HEK293 (cell line): Measurements from ENCODE around the gene LPP.

ENCODE experiments used
- CTCF ChIA-PET: fragments of 350-600 bp; formaldehyde crosslinking; extraction: SDS; loops from one replicate; lab custom pipeline; 2021; ENCODE audit warnings: antibody characterized with exemption; lab: Yijun Ruan, JAX
- POLR2A ChIA-PET: fragments of 300-600 bp; formaldehyde crosslinking; extraction: SDS; loops from one replicate; lab custom pipeline; 2020; ENCODE audit warnings: antibody characterized with exemption, inconsistent platforms; lab: Yijun Ruan, JAX
- H3K27ac ChIP-seq: fragments of 200-500 bp; sonication (Bioruptor generic); 2 replicates; pipeline ENCODE4 v1.5.1; 2014; ENCODE audit warnings: low read depth, low read length, control low read depth, inconsistent platforms; ENCODE audit errors: extremely low read depth
- H3K36me3 ChIP-seq, 2 experiments: fragments of 200-500 bp in 1 of 2; sonication (Bioruptor generic) in 1 of 2; 1 replicate in 1 of 2; 2 replicates in 1 of 2; pipeline ENCODE4 v1.5.1; 2014 to 2017; ENCODE audit warnings: inconsistent platforms in 2 of 2, low read length in 2 of 2; ENCODE audit not compliant: control insufficient read depth in 2 of 2, insufficient read depth in 1 of 2
- H3K4me1 ChIP-seq: fragments of 200-500 bp; sonication (Bioruptor generic); 2 replicates; pipeline ENCODE4 v1.5.1; 2014; ENCODE audit warnings: mild to moderate bottlenecking, low read length, inconsistent platforms; ENCODE audit not compliant: control insufficient read depth, insufficient read depth
- H3K4me3 ChIP-seq: 2 replicates; pipeline ENCODE4 v1.5.1; 2011; ENCODE audit warnings: low read depth, mild to moderate bottlenecking, control low read depth, low read length, moderate library complexity
- H3K9me3 ChIP-seq: fragments of 200-500 bp; sonication (Bioruptor generic); 2 replicates; pipeline ENCODE4 v1.5.1; 2014; ENCODE audit warnings: low read depth, low read length, inconsistent platforms; ENCODE audit not compliant: control insufficient read depth, insufficient read depth
- GLIS1 ChIP-seq: fragments of 450-650 bp; formaldehyde crosslinking; IDR thresholded peaks from 2 replicates; pipeline ENCODE4 v1.5.1; 2016; ENCODE audit warnings: missing biosample characterization, missing genetic modification characterization
- HOXC10 ChIP-seq: sonication (generic); formaldehyde crosslinking; IDR thresholded peaks from 2 replicates; pipeline ENCODE4 v1.8.1; 2023; ENCODE audit warnings: mild to moderate bottlenecking, missing genetic modification reagents
- KLF10 ChIP-seq: fragments of 450-650 bp; IDR thresholded peaks from 2 replicates; pipeline ENCODE4 v1.5.1; 2018; ENCODE audit warnings: missing biosample characterization, mild to moderate bottlenecking, missing genetic modification characterization
- MZF1 ChIP-seq: fragments of 450-650 bp; formaldehyde crosslinking; IDR thresholded peaks from 2 replicates; pipeline ENCODE4 v1.5.1; 2017; ENCODE audit warnings: missing biosample characterization, missing genetic modification characterization, borderline replicate concordance
- SP3 ChIP-seq: fragments of 450-650 bp; formaldehyde crosslinking; IDR thresholded peaks from 2 replicates; pipeline ENCODE4 v1.5.1; 2016; ENCODE audit warnings: missing biosample characterization, missing genetic modification characterization
- WT1 ChIP-seq: fragments of 450-650 bp; formaldehyde crosslinking; IDR thresholded peaks from 2 replicates; pipeline ENCODE4 v1.5.1; 2016; ENCODE audit warnings: missing biosample characterization, missing genetic modification characterization
- YY1 ChIP-seq: fragments of 450-650 bp; formaldehyde crosslinking; IDR thresholded peaks from 2 replicates; pipeline ENCODE4 v1.5.1; 2018; ENCODE audit warnings: missing biosample characterization, missing genetic modification characterization
- ZBTB20 ChIP-seq: fragments of 450-650 bp; formaldehyde crosslinking; IDR thresholded peaks from 2 replicates; pipeline ENCODE4 v1.5.1; 2016; ENCODE audit warnings: missing biosample characterization, missing genetic modification characterization
- ZBTB48 ChIP-seq: fragments of 450-650 bp; formaldehyde crosslinking; IDR thresholded peaks from 2 replicates; pipeline ENCODE4 v1.5.1; 2016; ENCODE audit warnings: missing biosample characterization, missing genetic modification characterization
- ZNF121 ChIP-seq: fragments of 450-650 bp; formaldehyde crosslinking; IDR thresholded peaks from 2 replicates; pipeline ENCODE4 v1.5.1; 2016; ENCODE audit warnings: missing biosample characterization, missing genetic modification characterization
- ZNF132 ChIP-seq: fragments of 450-650 bp; formaldehyde crosslinking; IDR thresholded peaks from 2 replicates; pipeline ENCODE4 v1.5.1; 2017; ENCODE audit warnings: missing biosample characterization, missing genetic modification characterization, borderline replicate concordance
- ZNF138 ChIP-seq: fragments of 450-650 bp; formaldehyde crosslinking; IDR thresholded peaks from 2 replicates; pipeline ENCODE4 v1.5.1; 2016; ENCODE audit warnings: missing biosample characterization, missing genetic modification characterization, borderline replicate concordance
- ZNF16 ChIP-seq: fragments of 450-650 bp; formaldehyde crosslinking; IDR thresholded peaks from 2 replicates; pipeline ENCODE4 v1.5.1; 2016; ENCODE audit warnings: low read depth, missing biosample characterization, missing genetic modification characterization
- ZNF23 ChIP-seq: fragments of 450-650 bp; formaldehyde crosslinking; IDR thresholded peaks from 2 replicates; pipeline ENCODE4 v1.5.1; 2016; ENCODE audit warnings: missing biosample characterization, missing genetic modification characterization, borderline replicate concordance
- ZNF266 ChIP-seq: fragments of 450-650 bp; formaldehyde crosslinking; IDR thresholded peaks from 2 replicates; pipeline ENCODE4 v1.5.1; 2016; ENCODE audit warnings: missing biosample characterization, missing genetic modification characterization, low read depth
- ZNF292 ChIP-seq: fragments of 450-650 bp; formaldehyde crosslinking; IDR thresholded peaks from 2 replicates; pipeline ENCODE4 v1.5.1; 2016; ENCODE audit warnings: low read depth, missing biosample characterization, missing genetic modification characterization, borderline replicate concordance
- ZNF394 ChIP-seq: fragments of 450-650 bp; formaldehyde crosslinking; IDR thresholded peaks from 2 replicates; pipeline ENCODE4 v1.5.1; 2016; ENCODE audit warnings: missing biosample characterization, missing genetic modification characterization, mild to moderate bottlenecking, moderate library complexity, borderline replicate concordance
- ZNF501 ChIP-seq: fragments of 450-650 bp; formaldehyde crosslinking; IDR thresholded peaks from 2 replicates; pipeline ENCODE4 v1.5.1; 2016; ENCODE audit warnings: missing biosample characterization, missing genetic modification characterization
- ZNF514 ChIP-seq: fragments of 450-650 bp; formaldehyde crosslinking; IDR thresholded peaks from 2 replicates; pipeline ENCODE4 v1.5.1; 2016; ENCODE audit warnings: missing biosample characterization, missing genetic modification characterization
- ZNF530 ChIP-seq: fragments of 450-650 bp; formaldehyde crosslinking; IDR thresholded peaks from 2 replicates; pipeline ENCODE4 v1.5.1; 2016; ENCODE audit warnings: low read depth, missing biosample characterization, missing genetic modification characterization
- ZNF548 ChIP-seq: fragments of 450-650 bp; formaldehyde crosslinking; IDR thresholded peaks from 2 replicates; pipeline ENCODE4 v1.5.1; 2016; ENCODE audit warnings: missing biosample characterization, missing genetic modification characterization
- ZNF558 ChIP-seq: fragments of 450-650 bp; formaldehyde crosslinking; IDR thresholded peaks from 2 replicates; pipeline ENCODE4 v1.5.1; 2016; ENCODE audit warnings: missing biosample characterization, missing genetic modification characterization
- ZNF585B ChIP-seq: fragments of 450-650 bp; formaldehyde crosslinking; IDR thresholded peaks from 2 replicates; pipeline ENCODE4 v1.5.1; 2016; ENCODE audit warnings: missing biosample characterization, missing genetic modification characterization
- ZNF610 ChIP-seq: fragments of 450-650 bp; formaldehyde crosslinking; IDR thresholded peaks from 2 replicates; pipeline ENCODE4 v1.5.1; 2016; ENCODE audit warnings: missing biosample characterization, missing genetic modification characterization, borderline replicate concordance
- ZNF664 ChIP-seq: fragments of 450-650 bp; formaldehyde crosslinking; IDR thresholded peaks from 2 replicates; pipeline ENCODE4 v1.5.1; 2016; ENCODE audit warnings: missing biosample characterization, missing genetic modification characterization
- ZNF707 ChIP-seq: fragments of 450-650 bp; formaldehyde crosslinking; IDR thresholded peaks from 2 replicates; pipeline ENCODE4 v1.5.1; 2016; ENCODE audit warnings: missing biosample characterization, missing genetic modification characterization
- ZNF768 ChIP-seq: fragments of 450-650 bp; formaldehyde crosslinking; IDR thresholded peaks from 2 replicates; pipeline ENCODE4 v1.5.1; 2018; ENCODE audit warnings: missing biosample characterization, mild to moderate bottlenecking, missing genetic modification characterization
- ZNF830 ChIP-seq: fragments of 450-650 bp; IDR thresholded peaks from 2 replicates; pipeline ENCODE4 v1.5.0; 2018; ENCODE audit warnings: missing biosample characterization, missing genetic modification characterization, low read depth, mild to moderate bottlenecking, moderate library complexity
- ZSCAN16 ChIP-seq: fragments of 450-650 bp; formaldehyde crosslinking; IDR thresholded peaks from 2 replicates; pipeline ENCODE4 v1.5.1; 2016; ENCODE audit warnings: missing biosample characterization, missing genetic modification characterization
- TF ChIP-seq, protein P1 (sequence below): fragments of 450-650 bp; formaldehyde crosslinking; IDR thresholded peaks from 2 replicates; pipeline ENCODE4 v1.5.1; 2016; ENCODE audit warnings: missing biosample characterization, missing genetic modification characterization
- TF ChIP-seq, protein P2 (sequence below): fragments of 450-650 bp; formaldehyde crosslinking; IDR thresholded peaks from 2 replicates; pipeline ENCODE4 v1.5.1; 2016; ENCODE audit warnings: missing biosample characterization, missing genetic modification characterization
- TF ChIP-seq, protein P3 (sequence below): fragments of 450-650 bp; formaldehyde crosslinking; IDR thresholded peaks from 2 replicates; pipeline ENCODE4 v1.5.1; 2017; ENCODE audit warnings: missing biosample characterization, mild to moderate bottlenecking, missing genetic modification characterization, moderate library complexity
- TF ChIP-seq, protein P4 (sequence below): fragments of 450-650 bp; formaldehyde crosslinking; IDR thresholded peaks from 2 replicates; pipeline ENCODE4 v1.5.1; 2016; ENCODE audit warnings: missing biosample characterization, missing genetic modification characterization

Gene LPP

DNA sequence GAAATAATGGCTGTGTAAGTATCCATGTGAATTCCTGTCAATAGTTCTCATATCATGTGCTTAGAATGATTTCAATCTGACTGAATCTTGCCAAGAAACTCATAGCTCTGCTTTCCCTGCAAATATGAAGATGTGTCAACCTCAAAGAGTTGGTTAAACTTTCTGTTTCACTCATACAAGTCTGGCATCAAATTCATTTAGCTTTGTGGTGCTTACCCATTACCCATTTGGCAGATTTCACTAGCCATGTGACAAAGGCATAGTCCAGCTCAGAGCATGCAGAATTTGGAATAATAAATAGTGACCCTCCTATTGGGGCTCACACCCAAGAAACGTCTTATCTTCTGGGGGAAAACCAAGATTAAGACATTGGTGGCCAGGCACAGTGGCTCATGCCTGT lies 761.2 kb downstream of the LPP start (continued):
- no peak for TF ChIP-seq ZNF23 (tag by site-specific recombination)

DNA sequence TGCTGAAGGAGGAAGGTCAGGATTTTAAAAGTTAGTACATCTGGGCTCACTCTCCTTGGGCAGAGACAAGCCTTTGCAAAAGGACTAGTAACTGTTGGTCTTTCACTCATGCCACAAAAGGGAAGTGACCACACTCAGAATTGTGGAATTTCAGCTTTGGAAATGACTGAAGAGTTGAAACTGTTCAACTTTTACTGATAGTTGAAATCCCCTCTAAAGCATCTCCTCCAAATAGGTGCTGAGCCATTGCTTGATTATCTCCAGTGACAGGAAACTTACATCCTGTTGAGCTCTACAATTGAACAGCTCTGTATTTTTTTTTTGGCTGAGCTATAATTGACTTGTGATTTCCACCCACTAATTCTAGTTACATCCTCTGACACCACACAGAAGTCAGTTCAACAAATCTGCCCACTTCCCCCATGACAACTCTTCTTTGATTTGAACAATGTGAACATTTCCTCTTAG lies 763.0 kb downstream of the LPP start:
- H3K36me3 ChIP-seq: no peaks in the 10 kb centered on the region
- ChIA-PET POLR2A (no interaction called here), CTCF (no interaction called here)
- H3K9me3 ChIP-seq: no peaks in the 10 kb centered on the region
- H3K4me1 ChIP-seq: no peaks in the 10 kb centered on the region
- no peak overlapping the region for H3K27ac ChIP-seq
- TF ChIP-seq ZBTB48 (tag by site-specific recombination) (no peak), ZNF292 (tag by site-specific recombination) (no peak), ZNF16 (tag by site-specific recombination) (no peak), ZNF394 (tag by site-specific recombination) (no peak), YY1 (no peak), ZNF558 (no peak), HOXC10 (no peak), ZNF530 (no peak), ZNF138 (tag by site-specific recombination) (no peak), ZNF121 (tag by site-specific recombination) (no peak), KLF10 (tag by site-specific recombination) (no peak), ZNF830 (no peak), SP3 (tag by site-specific recombination) (no peak)
- TF ChIP-seq, protein P1, sequence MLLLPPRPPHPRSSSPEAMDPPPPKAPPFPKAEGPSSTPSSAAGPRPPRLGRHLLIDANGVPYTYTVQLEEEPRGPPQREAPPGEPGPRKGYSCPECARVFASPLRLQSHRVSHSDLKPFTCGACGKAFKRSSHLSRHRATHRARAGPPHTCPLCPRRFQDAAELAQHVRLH: no peak
- TF ChIP-seq, protein P2, sequence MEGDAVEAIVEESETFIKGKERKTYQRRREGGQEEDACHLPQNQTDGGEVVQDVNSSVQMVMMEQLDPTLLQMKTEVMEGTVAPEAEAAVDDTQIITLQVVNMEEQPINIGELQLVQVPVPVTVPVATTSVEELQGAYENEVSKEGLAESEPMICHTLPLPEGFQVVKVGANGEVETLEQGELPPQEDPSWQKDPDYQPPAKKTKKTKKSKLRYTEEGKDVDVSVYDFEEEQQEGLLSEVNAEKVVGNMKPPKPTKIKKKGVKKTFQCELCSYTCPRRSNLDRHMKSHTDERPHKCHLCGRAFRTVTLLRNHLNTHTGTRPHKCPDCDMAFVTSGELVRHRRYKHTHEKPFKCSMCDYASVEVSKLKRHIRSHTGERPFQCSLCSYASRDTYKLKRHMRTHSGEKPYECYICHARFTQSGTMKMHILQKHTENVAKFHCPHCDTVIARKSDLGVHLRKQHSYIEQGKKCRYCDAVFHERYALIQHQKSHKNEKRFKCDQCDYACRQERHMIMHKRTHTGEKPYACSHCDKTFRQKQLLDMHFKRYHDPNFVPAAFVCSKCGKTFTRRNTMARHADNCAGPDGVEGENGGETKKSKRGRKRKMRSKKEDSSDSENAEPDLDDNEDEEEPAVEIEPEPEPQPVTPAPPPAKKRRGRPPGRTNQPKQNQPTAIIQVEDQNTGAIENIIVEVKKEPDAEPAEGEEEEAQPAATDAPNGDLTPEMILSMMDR (tag by site-specific recombination): no peak
- TF ChIP-seq, protein P3, sequence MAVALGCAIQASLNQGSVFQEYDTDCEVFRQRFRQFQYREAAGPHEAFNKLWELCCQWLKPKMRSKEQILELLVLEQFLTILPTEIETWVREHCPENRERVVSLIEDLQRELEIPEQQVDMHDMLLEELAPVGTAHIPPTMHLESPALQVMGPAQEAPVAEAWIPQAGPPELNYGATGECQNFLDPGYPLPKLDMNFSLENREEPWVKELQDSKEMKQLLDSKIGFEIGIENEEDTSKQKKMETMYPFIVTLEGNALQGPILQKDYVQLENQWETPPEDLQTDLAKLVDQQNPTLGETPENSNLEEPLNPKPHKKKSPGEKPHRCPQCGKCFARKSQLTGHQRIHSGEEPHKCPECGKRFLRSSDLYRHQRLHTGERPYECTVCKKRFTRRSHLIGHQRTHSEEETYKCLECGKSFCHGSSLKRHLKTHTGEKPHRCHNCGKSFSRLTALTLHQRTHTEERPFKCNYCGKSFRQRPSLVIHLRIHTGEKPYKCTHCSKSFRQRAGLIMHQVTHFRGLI: no peak
- H3K4me3 ChIP-seq: no peak overlapping the region

DNA sequence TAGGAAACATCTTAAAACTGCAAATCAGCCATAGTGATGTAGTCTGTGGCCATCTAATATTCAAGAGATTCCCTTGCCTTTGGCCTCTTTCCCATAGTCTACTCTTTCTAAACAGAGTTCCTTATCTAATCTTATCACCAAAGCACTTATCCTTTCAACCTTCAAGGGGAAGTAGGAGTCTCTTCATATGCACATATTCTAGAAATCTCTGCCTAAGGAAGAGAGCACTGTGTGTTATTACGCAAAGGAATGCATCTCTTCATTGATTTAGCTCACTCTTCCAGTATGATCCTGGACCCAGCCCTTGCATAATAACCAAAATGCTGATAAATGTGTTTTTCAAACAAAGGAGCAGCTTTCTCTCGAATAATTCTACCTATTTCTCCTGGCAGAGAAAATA lies 764.1 kb downstream of the LPP start:
- POLR2A ChIA-PET: no interaction called here
- H3K9me3 ChIP-seq: no peaks in the 10 kb centered on the region
- CTCF ChIA-PET: interaction anchor here (1.1 kb wide), 1 partner anchor 36 kb away, joined by 5 read pairs; no protein-coding TSS in a partner anchor
- H3K27ac ChIP-seq: no peak overlapping the region
- no peaks in the 10 kb centered on the region for H3K36me3 ChIP-seq
- H3K4me1 ChIP-seq: no peaks in the 10 kb centered on the region
- H3K4me3 ChIP-seq: no peak overlapping the region
- TF ChIP-seq ZNF585B: no peak
- TF ChIP-seq GLIS1 (tag by site-specific recombination): no peak
- no peak for TF ChIP-seq ZNF548 (tag by site-specific recombination)
- no peak for TF ChIP-seq ZSCAN16
- TF ChIP-seq, protein P4, sequence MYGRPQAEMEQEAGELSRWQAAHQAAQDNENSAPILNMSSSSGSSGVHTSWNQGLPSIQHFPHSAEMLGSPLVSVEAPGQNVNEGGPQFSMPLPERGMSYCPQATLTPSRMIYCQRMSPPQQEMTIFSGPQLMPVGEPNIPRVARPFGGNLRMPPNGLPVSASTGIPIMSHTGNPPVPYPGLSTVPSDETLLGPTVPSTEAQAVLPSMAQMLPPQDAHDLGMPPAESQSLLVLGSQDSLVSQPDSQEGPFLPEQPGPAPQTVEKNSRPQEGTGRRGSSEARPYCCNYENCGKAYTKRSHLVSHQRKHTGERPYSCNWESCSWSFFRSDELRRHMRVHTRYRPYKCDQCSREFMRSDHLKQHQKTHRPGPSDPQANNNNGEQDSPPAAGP (tag by site-specific recombination): no peak
- no peak for TF ChIP-seq WT1 (tag by site-specific recombination)
- no peak for TF ChIP-seq ZNF514 (tag by site-specific recombination)
- no peak for TF ChIP-seq ZNF132 (tag by site-specific recombination)
- no peak for TF ChIP-seq ZNF707 (tag by site-specific recombination)
- no peak for TF ChIP-seq ZNF266 (tag by site-specific recombination)
- TF ChIP-seq MZF1 (tag by site-specific recombination): no peak
- TF ChIP-seq ZNF664 (tag by site-specific recombination): no peak
- no peak for TF ChIP-seq ZNF768 (tag by site-specific recombination)
- no peak for TF ChIP-seq ZNF501 (tag by site-specific recombination)
- no peak for TF ChIP-seq ZNF610 (tag by site-specific recombination)
- TF ChIP-seq HOXC10: no peak
- TF ChIP-seq ZBTB20: no peak
